Measurements from ENCODE around the gene CASQ2.

The CASQ2 gene

DNA sequence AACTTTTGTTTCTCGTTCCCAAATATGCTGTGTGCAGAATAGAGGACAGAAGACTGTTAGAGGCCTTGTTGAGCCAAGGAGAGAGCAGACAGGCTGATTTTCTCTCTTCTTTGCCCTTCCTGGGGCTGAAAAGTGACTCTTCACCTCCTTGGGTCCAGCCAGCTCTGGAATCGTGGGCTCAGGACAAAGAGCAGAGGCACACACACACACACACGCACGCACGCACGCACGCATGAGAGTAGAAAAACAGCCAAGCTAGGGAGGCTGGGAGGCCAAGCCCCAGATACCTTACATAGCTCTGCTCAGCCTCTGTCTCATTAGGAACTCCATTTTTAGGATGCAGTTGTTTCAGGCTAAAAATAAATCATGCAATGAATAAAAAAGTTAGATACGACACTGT lies at the start of gene CASQ2:
TSS of gene CASQ2 (minus strand) at position 166 of the 400 bp plus-strand sequence. CDS start 173 bp downstream, outside the sequence.
- no peak for DNase-seq (ENCODE audit: low spot score)

DNA sequence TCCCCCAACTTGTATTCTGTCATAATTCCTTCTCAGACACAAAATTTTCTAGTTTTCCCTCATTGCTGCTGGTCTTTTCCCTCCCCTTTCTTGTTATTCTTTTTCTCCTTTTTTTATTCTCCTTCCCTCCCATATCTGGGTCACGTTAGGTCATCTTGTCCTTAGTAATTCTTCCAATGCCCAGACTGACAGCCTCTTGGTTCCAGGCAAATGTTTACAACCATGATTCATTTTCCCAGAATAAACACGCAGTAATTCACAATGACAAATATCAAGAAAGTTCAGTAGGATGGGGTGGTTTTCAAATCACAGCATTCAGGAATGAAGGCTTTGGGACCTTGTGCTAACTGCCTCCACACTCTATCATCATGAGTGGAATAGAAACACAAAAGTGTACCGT lies 47.2 kb upstream of the CASQ2 start:
- DNase-seq (ENCODE audit: low spot score): no peak

DNA sequence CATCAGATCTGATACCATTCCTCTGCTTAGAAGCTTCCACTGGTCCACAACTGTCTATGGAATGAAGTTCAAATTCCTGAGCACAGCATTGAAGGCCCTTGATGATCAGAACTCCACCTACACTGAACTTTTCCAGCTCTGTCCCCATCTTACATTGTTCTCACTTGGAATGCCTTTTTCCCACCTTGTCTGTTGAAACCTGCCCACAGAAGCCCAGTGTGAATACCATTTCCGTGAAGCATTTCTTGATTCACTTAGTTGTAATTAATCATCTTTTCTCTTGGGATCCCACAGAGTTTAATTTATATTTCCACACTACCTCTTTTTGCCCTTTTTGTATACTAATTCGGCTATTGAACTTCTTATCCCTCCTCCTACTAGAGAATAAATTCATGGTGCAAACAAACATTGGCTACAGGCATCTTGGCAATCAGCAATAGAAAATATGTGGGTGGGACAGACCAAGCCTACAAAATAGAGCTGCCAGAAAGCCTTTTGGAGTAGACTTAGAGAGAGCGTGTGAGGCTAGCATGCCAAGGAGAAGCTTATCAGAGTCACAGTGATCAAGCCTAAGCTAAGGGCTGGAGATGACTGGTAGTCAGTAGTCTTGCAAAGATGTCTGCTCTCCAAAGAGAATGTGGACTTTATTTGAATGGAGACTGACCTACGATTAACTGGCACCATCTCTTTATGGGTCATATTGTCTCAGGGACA lies 46.3 kb upstream of the CASQ2 start:
- no peak for DNase-seq (ENCODE audit: low spot score)

DNA sequence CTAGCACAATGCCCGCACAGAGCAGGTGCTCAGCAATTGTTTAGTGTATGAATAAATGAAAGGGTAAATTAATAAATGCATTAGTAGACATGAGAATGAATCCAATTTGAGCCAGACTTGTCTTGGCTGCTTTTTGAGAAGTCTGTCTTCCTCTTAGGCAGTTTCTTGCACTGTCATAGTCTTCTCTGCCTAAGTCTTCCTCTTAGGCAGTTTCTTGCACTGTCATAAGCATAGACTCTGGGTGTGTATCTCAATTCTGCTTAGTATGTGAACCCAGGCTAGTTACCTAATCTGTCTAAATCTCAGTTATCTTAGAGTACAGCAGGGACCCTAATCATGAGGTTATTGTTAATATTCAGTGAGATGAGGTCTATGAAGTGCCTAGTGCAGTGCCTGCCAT lies 45.2 kb upstream of the CASQ2 start:
- no peak for DNase-seq (ENCODE audit: low spot score)

DNA sequence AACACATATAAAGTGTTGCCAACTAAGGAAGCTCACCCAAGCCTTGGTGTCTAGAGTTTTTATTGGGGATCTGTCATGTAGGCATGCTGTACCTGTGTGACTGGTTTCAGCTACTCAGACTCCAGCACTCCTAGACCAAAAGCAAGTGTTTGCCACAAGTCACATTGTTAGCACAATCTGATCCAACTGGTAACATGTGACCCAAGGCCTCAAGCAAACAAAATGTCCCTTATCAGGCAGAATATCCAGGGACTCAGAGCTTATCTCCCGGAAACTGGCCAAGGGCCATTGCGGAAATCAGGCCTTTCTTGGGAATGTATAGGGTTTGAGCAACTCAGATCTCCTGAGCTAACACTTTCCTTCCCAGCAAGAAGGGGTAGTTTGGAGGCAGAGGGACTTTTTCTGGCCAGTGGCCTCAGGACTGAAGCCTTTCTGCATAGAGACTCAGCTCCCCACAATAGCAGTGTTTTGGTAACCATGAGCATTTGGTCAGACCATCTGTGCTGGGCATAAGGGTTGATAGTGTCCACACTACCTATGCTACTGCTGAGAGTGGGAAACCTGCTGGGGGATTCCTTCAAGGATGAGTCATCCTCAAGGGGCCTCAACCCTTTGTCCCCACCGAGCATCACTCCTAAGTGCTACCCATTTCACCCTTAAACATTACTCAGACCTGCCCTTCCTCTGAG lies 42.8 kb upstream of the CASQ2 start:
- no peak for DNase-seq (ENCODE audit: low spot score)

DNA sequence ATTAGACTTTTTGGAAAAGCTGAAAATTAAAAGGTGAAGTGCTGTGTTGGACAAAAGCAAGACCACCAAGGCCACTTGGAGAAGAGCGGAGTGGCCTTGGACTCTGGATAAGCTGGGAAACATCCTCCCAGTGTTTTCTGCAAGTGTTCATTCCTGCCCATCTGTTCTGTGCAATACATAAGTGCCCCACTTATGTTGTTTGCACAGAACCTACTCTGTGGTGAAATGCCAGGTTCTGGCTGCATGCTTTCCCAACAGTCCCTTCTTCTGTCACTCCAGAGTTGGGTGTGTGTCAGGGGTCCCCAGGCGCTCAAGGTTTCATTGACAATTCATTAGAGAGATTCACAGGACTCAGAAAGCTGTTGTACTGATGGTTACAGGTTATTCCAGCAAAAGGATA lies 42.1 kb upstream of the CASQ2 start:
- no peak for DNase-seq (ENCODE audit: low spot score)

DNA sequence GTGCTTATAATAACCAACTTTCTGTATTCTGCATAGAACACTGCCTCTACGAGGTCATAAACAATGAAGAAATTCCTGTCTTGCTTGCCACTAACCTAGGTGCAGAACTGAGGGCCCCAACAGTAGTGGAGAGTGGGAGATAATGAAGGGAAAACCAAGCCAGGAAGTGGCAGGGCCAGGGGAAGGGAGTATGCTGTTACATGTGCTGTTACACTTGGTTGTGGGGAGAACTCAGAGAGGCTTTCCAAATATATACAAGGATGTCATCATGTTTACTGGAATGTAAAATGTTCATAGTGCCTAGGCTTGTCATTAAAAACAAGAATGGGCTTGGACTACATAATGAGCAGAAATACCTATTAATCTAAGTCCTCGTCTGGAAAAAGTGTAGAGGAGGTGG lies 41.3 kb upstream of the CASQ2 start:
- no peak for DNase-seq (ENCODE audit: low spot score)

DNA sequence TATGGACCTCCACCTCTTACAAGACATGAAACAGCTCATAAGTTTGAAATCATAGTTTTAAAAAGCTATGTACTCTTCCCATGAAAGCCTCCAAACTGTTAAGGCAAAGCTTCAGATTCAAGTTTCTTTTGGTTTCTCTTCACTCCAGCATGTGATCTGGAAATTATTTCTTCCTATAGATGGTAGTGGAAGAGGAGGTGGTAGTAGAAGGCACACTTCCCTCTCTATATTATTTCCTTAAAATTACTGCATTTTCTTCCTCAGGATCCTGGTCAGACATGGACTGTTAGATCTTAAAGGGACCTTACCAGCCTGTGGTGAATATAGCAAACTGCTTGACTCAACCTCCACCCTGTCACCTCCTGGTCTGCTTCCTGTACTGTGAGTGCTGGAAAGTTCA lies 40.6 kb upstream of the CASQ2 start:
- no peak for DNase-seq (ENCODE audit: low spot score)

DNA sequence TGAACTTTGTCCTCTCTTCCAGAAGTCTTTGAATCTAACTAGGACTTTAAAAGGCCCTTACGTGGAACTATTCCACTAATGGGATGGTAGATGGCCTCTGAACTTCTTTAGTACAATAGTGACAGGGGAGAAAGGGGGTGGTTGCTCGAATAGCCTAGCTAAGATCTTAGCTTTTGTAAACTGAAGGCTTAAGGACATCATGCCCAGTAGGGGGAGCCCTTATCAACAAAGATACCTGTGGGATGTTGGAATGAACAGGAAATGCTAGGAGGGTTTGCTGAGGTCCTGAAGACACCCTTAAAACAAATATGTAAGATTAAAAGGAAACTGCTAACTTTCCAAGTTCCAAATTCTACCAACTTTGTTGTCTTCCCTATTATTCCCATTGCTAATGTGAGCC lies 39.2 kb upstream of the CASQ2 start:
- DNase-seq (ENCODE audit: low spot score): peak; percentile 73

DNA sequence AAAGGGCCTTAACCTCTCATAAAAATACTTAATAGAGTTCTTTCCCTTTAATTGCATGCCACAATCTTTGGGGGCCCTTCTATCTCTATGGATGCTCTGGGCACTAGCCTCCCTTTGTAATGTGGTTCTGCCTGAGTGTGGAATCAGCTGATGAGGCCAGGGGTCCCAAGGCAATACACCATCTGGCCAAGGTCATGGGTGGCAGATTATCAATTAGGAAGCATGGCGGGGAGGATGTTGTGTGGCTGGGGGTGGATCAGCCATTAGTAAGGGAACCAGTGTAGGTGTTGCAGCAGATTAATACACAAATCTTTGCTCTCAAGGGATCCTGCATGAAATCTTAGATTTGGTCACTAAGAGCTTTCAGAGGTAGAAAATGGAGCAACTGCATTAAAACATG lies 37.1 kb upstream of the CASQ2 start:
- no peak for DNase-seq (ENCODE audit: low spot score)

DNA sequence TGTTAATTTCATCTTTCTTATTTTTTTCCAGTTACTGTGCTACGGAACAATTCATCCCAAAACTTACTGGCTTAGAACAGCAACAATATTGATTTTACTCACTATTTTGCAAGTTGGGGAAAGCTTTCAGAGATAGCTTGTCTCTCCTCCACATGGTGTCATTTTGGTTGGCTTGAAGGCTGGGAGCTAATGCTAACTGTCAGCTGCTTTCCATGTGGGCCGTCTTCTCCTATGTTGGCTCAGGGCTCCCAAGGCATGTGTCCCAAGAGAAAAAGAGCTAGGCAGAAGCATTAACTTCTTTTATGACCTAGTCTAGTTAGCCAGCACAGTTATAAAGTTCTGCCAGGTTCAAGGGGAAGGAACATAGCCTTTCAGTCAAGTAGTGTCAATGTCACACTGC lies 33.9 kb upstream of the CASQ2 start:
- DNase-seq (ENCODE audit: low spot score): no peak

DNA sequence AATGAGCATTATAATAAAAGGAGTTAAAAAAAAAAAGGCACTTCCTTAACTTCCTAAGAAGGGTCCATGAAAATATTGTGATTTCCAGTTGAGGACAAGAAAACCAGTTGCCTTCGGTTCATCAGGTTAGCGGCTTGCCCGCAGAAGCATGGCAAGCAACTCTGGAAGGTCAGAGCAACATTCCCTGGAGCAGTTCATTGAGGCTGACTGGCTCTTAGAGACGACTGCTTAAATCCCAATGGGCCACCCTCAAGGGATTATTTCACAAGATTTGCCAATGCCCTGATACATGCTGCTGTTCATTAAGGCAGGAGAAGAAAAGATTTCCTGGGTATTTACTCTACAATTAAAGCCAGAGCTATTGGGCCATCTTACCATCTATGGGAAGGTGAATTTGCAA lies 29.0 kb upstream of the CASQ2 start:
- DNase-seq (ENCODE audit: low spot score): no peak

DNA sequence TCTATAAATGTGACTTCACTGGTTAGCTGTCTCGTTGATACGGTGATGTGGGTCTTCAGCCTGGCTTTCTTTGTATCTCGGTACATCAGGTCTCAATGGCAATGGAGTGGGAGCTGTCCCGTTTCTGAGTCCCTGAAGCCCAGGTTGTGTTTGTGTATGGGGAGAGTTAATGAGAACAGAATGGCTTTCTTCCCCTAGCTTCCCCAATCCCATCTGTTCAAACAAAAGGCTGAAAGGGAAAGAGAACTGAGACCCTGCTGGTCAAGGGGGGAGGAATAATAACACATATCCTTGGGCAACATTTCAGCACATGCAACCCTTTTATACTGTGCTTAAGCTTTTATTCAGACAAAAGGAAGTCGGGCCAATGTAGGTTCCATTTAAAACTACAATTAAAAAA lies 28.4 kb upstream of the CASQ2 start:
- no peak for DNase-seq (ENCODE audit: low spot score)

DNA sequence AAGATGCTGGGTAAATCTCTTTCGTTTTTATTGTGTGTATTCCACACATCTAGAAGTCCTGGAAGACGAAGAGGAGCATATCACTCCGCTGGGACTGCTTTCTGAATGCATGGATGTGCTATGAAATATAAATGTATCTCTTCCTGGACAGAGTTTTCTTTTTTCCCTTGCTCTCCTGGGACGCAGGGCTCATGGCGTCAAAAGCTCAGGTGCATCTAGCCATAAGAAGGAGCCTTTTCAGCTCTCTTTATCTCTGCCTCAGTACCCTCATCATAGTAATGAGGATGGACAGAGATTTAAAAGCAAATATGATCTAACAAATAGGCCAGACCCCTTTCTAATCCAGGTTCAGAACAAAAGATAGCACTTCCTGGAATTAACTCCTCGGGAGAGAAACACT lies 27.5 kb upstream of the CASQ2 start:
- DNase-seq (ENCODE audit: low spot score): no peak

DNA sequence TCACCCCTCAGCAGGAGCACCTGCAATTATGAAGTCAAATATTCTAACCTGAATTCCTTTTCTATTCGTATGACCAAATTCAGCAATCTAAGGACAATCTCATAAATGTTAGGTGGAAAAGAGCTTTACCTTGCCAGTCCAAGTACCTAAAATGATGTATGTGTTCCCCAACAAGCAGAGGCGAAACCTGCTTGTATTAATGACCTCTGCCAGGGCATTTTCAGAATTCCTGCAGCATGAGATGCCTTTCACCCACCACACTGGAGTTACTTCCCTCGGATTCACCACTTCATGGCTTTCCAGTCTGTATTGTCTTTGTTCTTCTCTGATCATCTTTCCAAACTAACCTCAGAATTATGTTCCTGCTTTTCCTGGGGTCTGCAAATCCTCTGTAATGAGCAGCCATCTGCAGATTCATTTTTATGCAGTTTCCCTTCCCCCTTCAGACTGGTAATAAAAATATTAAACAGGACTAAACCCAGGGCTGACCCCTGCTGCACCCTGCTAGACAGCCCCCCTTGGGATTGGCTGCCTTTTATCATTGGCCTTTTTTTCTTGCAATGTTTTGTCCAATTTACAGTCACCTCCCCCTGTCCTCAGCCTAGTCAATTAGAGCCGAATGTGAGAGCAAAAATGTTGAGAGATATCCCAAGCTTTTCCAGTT lies 26.6 kb upstream of the CASQ2 start:
- DNase-seq (ENCODE audit: low spot score): no peak

DNA sequence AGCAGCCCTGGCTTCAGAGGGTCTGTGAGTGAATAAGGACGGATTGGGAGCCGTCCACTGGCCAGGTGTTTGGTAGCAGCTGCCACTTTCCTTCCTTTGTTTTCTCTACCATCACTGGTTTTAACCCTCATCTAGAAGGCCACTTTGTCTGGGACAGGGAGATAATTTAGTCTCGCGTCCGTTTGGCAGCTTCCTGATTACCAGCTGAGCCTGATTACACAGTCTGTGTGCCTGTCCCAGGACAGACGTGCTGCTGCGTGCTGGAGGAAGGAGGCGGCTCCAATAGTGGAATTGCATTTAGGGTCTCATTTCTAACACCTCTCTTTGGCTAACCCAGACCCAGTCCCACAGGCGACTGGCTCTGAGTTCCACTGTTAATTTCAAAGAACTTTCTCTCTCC lies 24.6 kb upstream of the CASQ2 start:
- no peak for DNase-seq (ENCODE audit: low spot score)

DNA sequence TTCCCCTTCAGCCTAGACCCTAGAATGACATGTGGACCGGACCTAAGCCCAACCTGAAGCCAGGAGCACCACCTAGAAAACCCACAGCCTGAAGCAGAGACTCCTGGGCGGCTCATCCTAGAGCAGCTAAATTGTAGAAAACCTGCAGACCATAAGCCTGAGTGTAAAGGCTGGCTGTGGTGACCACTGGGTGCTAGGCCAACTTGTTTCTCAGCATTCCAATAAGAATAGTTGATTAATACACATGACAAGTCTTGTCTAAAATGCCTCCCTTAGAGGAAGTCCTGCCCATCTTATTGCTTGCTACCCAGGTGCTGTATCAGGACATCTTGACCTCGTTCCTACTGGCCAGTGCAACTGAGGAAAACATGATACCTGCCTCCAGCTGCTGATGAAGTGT lies 23.3 kb upstream of the CASQ2 start:
- DNase-seq (ENCODE audit: low spot score): no peak

DNA sequence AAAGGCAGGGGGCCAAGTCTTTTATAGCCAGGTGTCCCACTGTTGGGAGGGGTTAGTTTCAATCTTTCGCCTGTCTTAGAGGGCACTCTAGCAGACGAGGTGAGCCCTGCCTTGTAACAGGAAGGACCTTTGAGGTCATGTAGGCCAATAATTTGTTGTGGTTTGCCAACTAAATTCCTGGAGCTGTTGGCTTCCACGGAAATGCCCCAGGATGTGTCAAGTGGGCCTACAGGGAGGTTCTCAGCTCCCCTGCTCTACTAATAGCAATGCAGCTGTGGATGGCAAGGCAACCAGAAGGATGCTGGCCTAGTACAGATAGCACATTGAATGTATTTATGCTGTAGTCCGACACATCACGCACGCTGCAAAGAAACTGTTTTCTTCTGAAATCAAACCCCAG lies 22.3 kb upstream of the CASQ2 start:
- DNase-seq (ENCODE audit: low spot score): no peak

DNA sequence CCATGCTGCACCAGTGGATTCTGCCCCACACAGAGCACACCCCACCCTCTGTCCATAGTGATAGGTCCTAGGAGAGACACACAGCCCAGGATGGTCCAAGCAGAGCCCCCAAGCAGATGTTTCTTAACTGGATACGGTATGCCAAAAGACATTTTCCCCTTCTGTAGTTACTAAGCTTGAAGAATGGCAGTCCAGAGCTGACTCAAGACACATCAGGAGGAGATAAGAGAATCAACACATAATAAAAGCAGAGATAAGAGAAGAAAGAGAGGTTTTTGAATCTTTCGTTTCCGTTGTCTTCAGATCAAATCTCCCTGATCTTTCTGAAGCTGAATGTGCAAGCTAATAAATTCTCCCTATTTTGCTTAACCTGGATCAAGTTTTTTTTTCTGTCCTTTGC lies 21.8 kb upstream of the CASQ2 start:
- DNase-seq (ENCODE audit: low spot score): no peak

DNA sequence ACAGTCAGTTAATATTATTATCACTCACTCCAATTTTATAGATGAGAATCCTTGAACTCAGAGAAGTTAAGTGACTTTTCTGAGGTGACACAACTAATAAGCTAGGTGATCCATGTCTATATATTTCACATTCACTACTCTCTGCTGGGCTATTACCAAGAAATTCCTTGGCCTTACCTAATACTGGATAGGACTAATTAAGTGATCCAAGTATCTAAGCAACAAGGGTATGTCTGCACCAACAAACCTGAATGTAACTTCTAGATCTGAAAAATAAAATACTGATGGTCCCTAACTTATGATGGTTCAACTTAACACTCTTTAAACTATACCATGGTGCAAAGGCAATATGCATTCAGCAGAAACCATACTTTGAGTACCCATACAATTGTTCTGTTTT lies 14.8 kb upstream of the CASQ2 start:
- no peak for DNase-seq (ENCODE audit: low spot score)

DNA sequence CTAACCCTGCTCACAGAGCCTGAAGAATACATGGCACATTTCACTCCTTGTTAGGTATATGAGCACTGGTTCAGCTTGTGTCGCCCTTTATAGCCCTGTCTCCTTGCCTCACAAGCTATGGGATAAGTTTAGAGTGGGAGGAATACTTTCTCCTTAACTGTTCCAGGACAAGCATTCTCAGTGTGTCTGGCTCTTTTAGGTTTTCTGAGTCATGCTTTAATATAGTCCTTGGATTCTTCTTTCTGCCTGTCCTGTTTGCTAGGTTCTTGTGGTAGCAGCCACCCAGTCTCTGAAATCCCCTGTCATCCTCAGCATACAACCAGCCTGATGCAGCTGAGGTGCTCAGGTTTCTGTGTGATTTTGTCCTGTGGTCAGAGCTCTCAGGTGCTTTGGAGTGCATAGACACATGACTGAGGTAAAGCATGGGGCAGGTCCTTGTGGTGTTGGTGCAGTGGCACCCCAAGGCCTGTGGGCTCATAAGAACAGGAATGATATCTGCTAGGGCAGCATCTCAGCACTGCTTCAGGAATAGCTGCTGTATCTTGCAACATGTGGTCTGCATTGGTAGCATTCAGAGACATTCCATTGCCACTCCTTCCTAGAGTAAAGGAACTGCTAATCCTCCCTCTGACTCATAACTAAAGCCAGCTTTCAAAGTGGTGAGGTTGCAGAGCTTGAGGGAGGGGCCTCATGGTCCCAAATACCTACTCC lies 14.2 kb upstream of the CASQ2 start:
- peak; percentile 85 for DNase-seq (ENCODE audit: low spot score)

DNA sequence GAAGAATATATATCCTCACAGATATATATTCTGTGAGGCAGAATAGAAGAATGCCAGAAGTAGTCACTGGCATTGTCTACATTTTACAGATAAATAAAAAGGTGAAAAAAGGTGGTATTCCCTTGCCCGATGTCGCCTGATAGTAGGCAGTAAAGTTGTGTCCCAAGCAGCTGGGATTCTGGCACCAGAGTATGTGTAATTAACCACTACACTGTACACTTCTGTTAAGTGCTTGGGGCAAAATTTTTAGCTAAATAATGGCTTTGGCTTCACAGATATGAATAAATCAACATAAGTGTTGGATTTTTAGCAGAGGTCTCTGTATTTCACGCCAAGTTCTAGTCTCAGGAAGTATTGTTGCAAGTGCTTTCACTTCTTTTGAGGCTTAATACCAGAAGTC lies 13.3 kb upstream of the CASQ2 start:
- no peak for DNase-seq (ENCODE audit: low spot score)

DNA sequence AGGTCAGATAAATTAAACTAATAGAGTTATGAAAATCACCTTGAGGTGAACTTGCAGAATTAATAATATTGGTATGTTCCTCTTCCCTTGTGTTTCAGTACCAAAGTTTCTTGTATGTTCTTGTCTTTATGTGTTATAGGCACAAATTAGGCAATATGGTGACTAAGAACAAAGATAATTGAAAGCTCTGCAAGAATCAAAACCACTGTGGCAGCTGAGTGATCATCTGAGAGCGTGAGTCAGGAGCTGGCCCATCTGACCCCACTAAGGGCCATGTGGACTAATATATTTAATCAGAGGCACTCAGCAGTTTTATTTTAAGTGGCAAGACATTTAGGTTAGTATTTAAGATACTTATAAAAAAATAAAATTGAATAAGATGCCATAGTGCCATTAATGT lies 12.8 kb upstream of the CASQ2 start:
- DNase-seq (ENCODE audit: low spot score): peak; percentile 49
